ENCODE measurements around the gene PEX5.

- TF ChIP-seq CTCF (conservative IDR thresholded peaks at IDR 0.05; ENCODE audit: low read length) (no peak), EZH2phosphoT487 (IDR thresholded peaks at IDR 0.05; ENCODE audit: borderline replicate concordance, low read depth, low read length) (no peak)
Measured at GRCh38 chr12:7154901-7155470, 34.5 kb upstream of the PEX5 start.

Data from OCI-LY7 (cell line).